B cell (primary cell): ENCODE measurements around the gene MARCHF3. TPM values are rescaled to one million over a fixed set of nuclear protein-coding genes. Genes with fewer than 3 reads are reported as not detected.
"Not testable (repeated sequence)": the region's sequence is repeated elsewhere in the genome, so short reads cannot be mapped to it uniquely, and the experiment has no call there.

Experiments used
- ATAC-seq: fragments of 200-7000 bp; cut with Tn5 transposase; one replicate; pipeline ENCODE4 v1.10.0; 2021; ENCODE audit warnings: low read depth, mild to moderate bottlenecking, moderate number of reproducible peaks, moderate library complexity
- CTCF ChIA-PET: fragments of 350-600 bp; sonication (Branson Sonifier 250); formaldehyde crosslinking; loops from one replicate; lab custom pipeline; 2021; ENCODE audit warnings: antibody characterized with exemption, inconsistent platforms; lab: Charles Lee
- POLR2A ChIA-PET: fragments of 350-600 bp; sonication (Branson Sonifier 250); formaldehyde crosslinking; loops from one replicate; lab custom pipeline; 2021; ENCODE audit warnings: antibody characterized with exemption; lab: Charles Lee
- DNase-seq: peaks from one replicate; pipeline ENCODE4 v3.0.0; 2013
- H2AFZ ChIP-seq: 2 replicates; pipeline ENCODE4 v1.6.1; 2012; ENCODE audit warnings: mild to moderate bottlenecking, low read depth, low read length; ENCODE audit not compliant: insufficient read depth, poor library complexity, severe bottlenecking
- H3K27ac ChIP-seq, 2 donors: 1 replicate in 1 of 2; 2 replicates in 1 of 2; pipeline ENCODE4 v1.5.1; 2012 to 2013; ENCODE audit warnings: low read length in 2 of 2, mild to moderate bottlenecking in 2 of 2, moderate library complexity in 1 of 2
- H3K27me3 ChIP-seq, 4 experiments: fragments of 200-600 bp in 1 of 4; sonication (generic) in 1 of 4; replicated peaks in 1 of 4; 1 replicate in 2 of 4; 2 replicates in 2 of 4; pipeline versions ENCODE4 v1.6.1 to v1.7.0; 2013 to 2016; ENCODE audit warnings: low read length in 3 of 4, mild to moderate bottlenecking in 2 of 4, mixed read lengths in 1 of 4, moderate library complexity in 1 of 4; ENCODE audit not compliant: insufficient read depth in 4 of 4, control insufficient read depth in 3 of 4; ENCODE audit errors: control extremely low read depth in 1 of 4
- H3K36me3 ChIP-seq, 2 experiments: replicated peaks in 1 of 2; 1 replicate in 1 of 2; 2 replicates in 1 of 2; pipeline versions ENCODE4 v1.6.1 to v1.7.1; 2013; ENCODE audit warnings: low read length in 1 of 2; ENCODE audit not compliant: insufficient read depth in 2 of 2, control insufficient read depth in 1 of 2; ENCODE audit errors: control extremely low read depth in 1 of 2, extremely low read depth in 1 of 2
- H3K4me1 ChIP-seq, 2 donors: fragments of 200-600 bp in 1 of 2; sonication (generic) in 1 of 2; 1 replicate in 1 of 2; 2 replicates in 1 of 2; pipeline versions ENCODE4 v1.5.1 to v1.6.1; 2013 to 2017; ENCODE audit warnings: low read length in 2 of 2; ENCODE audit not compliant: control insufficient read depth in 2 of 2, insufficient read depth in 2 of 2
- H3K4me2 ChIP-seq: replicated peaks from 2 replicates; pipeline ENCODE3; 2012; ENCODE audit warnings: mild to moderate bottlenecking, low read depth, low read length; ENCODE audit not compliant: poor library complexity, severe bottlenecking
- H3K4me3 ChIP-seq, 5 experiments: fragments of 200-600 bp in 1 of 5; sonication (generic) in 1 of 5; 1 replicate in 3 of 5; 2 replicates in 2 of 5; pipeline versions ENCODE4 v1.5.1 to v1.7.0; 2011 to 2016; ENCODE audit warnings: low read length in 4 of 5, mild to moderate bottlenecking in 4 of 5, low read depth in 2 of 5, control low read depth in 1 of 5, moderate library complexity in 1 of 5; ENCODE audit not compliant: insufficient read depth in 1 of 5; ENCODE audit errors: control extremely low read depth in 1 of 5, extremely low read depth in 1 of 5
- H3K79me2 ChIP-seq: fragments of 200-600 bp; sonication (generic); one replicate; pipeline ENCODE4 v1.6.0; 2016; ENCODE audit warnings: low read length; ENCODE audit not compliant: control insufficient read depth, insufficient read depth
- H3K9ac ChIP-seq: fragments of 200-600 bp; sonication (generic); 2 replicates; pipeline ENCODE4 v1.6.1; 2017; ENCODE audit warnings: mild to moderate bottlenecking, low read length, moderate library complexity
- H3K9me3 ChIP-seq, 3 donors: one replicate each; pipeline versions ENCODE4 v1.6.1 to v1.7.1; 2013; ENCODE audit warnings: low read length in 2 of 3; ENCODE audit not compliant: control insufficient read depth in 2 of 3, insufficient read depth in 1 of 3; ENCODE audit errors: control extremely low read depth in 1 of 3
- H4K20me1 ChIP-seq: 2 replicates; pipeline ENCODE4 v1.6.0; 2012; ENCODE audit warnings: mild to moderate bottlenecking, low read length; ENCODE audit not compliant: insufficient read depth, control insufficient read depth, poor library complexity, severe bottlenecking
- H3K27ac Mint-ChIP-seq: one replicate; pipeline ENCODE4 v1.8.0; 2021; ENCODE audit warnings: mixed read lengths
- H3K27me3 Mint-ChIP-seq: one replicate; pipeline ENCODE4 v1.8.0; 2021; ENCODE audit warnings: mixed read lengths
- H3K4me1 Mint-ChIP-seq: one replicate; pipeline ENCODE4 v1.8.0; 2021; ENCODE audit warnings: mixed read lengths
- H3K4me3 Mint-ChIP-seq: one replicate; pipeline ENCODE4 v1.8.0; 2021; ENCODE audit warnings: mixed read lengths
- H3K9me3 Mint-ChIP-seq: one replicate; pipeline ENCODE4 v1.8.0; 2022; ENCODE audit warnings: mixed read lengths; ENCODE audit not compliant: insufficient read depth
- CTCF ChIP-seq: fragments of 200-600 bp; IDR thresholded peaks from one replicate; pipeline ENCODE4 v1.8.0; 2022; ENCODE audit warnings: antibody characterized with exemption, mild to moderate bottlenecking
- EZH2 ChIP-seq: IDR thresholded peaks from 2 replicates; pipeline ENCODE4 v1.6.1; 2012; ENCODE audit warnings: borderline replicate concordance, low read depth, mild to moderate bottlenecking, moderate library complexity, low read length; ENCODE audit not compliant: insufficient read depth, poor library complexity, severe bottlenecking
- WGBS: methylation state at CpG from one replicate; pipeline ENCODE4 v1.1.5; 2013; ENCODE audit warnings: missing lambda C conversion rate; ENCODE audit not compliant: insufficient coverage; 5-methylcytosine and 5-hydroxymethylcytosine counted together
- intact Hi-C: fragments of 100-400 bp; cut with micrococcal nuclease; formaldehyde crosslinking; loops from one replicate; pipeline ENCODE4 v1.10.0; 2022
- polyA plus RNA-seq: library from polyadenylated mRNA; depleted of rRNA; stranded (reverse); fragments of >200 nt; gene quantifications from 2 replicates; pipeline ENCODE4 v1.2.3, GENCODE V29; 2012
- total RNA-seq, 2 donors: library from RNA; stranded (reverse); fragments of 120-200 nt in 1 of 2; gene quantifications; 1 replicate in 1 of 2; 2 replicates in 1 of 2; pipeline versions ENCODE4 v1.2.3 to v1.2.4, GENCODE V29; 2013 to 2022

The MARCHF3 gene
- total and polyA plus RNA-seq, 2 donors (not counting 1 experiment from before 2014, with no cell fraction given), result 31.6 to 35.0 TPM

- H3K79me2 ChIP-seq, POLR2A ChIA-PET, H3K4me3 ChIP-seq, H3K27ac ChIP-seq, H3K9me3 Mint-ChIP-seq, H3K27me3 Mint-ChIP-seq, H3K27ac Mint-ChIP-seq, H3K4me2 ChIP-seq, H3K27me3 ChIP-seq, DNase-seq, H3K4me1 ChIP-seq, H3K4me1 Mint-ChIP-seq, ATAC-seq, H3K4me3 Mint-ChIP-seq, H3K36me3 ChIP-seq, H2AFZ ChIP-seq, H3K9me3 ChIP-seq, H3K9ac ChIP-seq, H4K20me1 ChIP-seq: not testable (repeated sequence)
- WGBS, result 100% methylated on average over 4 of the region's 7 CpGs
- intact Hi-C loops, result loop anchor here (2.0 to 5.0 kb wide), 2 partner anchors 203 to 603 kb away; no protein-coding TSS in a partner anchor
- CTCF ChIA-PET, result interaction anchor here (1.3 to 7.9 kb wide), 2 partner anchors 189 to 475 kb away, joined by 4 to 71 read pairs; no protein-coding TSS in a partner anchor
Observed at GRCh38 chr5:126839407-126839806, 191.0 kb downstream of the MARCHF3 start.

GRCh38 chr5:126837906-126838539 lies 192.3 kb downstream of the MARCHF3 start:
- 100% methylated on average over 1 of the region's 7 CpGs for WGBS
- no peaks in the 10 kb centered on the region for H3K27me3 Mint-ChIP-seq
- Histone ChIP-seq H3K27me3 (no peaks in the 10 kb centered on the region), H3K36me3 (peaks cover 0 to 16% of the 10 kb centered on the region in 2 experiments), H3K27ac (no peak overlapping the region), H3K9me3 (no peaks in the 10 kb centered on the region), H3K9ac (no peak overlapping the region), H3K4me1 (no peaks in the 10 kb centered on the region), H3K4me3 (no peak overlapping the region), H4K20me1 (no peaks in the 10 kb centered on the region), H3K79me2 (no peaks in the 10 kb centered on the region), H3K4me2 (no peak overlapping the region), H2AFZ (no peak overlapping the region)
- ATAC-seq (peak; percentile 45), DNase-seq (peak; percentile 51)
- intact Hi-C loops, result loop anchor here (1.0 to 5.0 kb wide), 3 partner anchors 205 to 604 kb away; no protein-coding TSS in a partner anchor
- CTCF ChIA-PET, result interaction anchor here (0.9 to 7.9 kb wide), 17 partner anchors 9 to 656 kb away, joined by 3 to 71 read pairs (median 4); partner anchors contain the start of gene C5orf63
- H3K4me3 Mint-ChIP-seq, result no peak overlapping the region
- H3K4me1 Mint-ChIP-seq, result no peaks in the 10 kb centered on the region
- POLR2A ChIA-PET, result no interaction called here
- TF ChIP-seq CTCF (peak; percentile 66), EZH2 (no peak)
- no peaks in the 10 kb centered on the region for H3K9me3 Mint-ChIP-seq
- no peak overlapping the region for H3K27ac Mint-ChIP-seq
